HG03354 (cell line): Measurements from ENCODE around the gene PCNT.

ENCODE experiments used
- ATAC-seq: cut with Tn5 transposase; IDR thresholded peaks from one replicate; pipeline ENCODE4 v1.9.1; 2021; ENCODE audit warnings: mild to moderate bottlenecking; ENCODE audit not compliant: unreplicated experiment, poor library complexity, severe bottlenecking

Gene PCNT, protein sequence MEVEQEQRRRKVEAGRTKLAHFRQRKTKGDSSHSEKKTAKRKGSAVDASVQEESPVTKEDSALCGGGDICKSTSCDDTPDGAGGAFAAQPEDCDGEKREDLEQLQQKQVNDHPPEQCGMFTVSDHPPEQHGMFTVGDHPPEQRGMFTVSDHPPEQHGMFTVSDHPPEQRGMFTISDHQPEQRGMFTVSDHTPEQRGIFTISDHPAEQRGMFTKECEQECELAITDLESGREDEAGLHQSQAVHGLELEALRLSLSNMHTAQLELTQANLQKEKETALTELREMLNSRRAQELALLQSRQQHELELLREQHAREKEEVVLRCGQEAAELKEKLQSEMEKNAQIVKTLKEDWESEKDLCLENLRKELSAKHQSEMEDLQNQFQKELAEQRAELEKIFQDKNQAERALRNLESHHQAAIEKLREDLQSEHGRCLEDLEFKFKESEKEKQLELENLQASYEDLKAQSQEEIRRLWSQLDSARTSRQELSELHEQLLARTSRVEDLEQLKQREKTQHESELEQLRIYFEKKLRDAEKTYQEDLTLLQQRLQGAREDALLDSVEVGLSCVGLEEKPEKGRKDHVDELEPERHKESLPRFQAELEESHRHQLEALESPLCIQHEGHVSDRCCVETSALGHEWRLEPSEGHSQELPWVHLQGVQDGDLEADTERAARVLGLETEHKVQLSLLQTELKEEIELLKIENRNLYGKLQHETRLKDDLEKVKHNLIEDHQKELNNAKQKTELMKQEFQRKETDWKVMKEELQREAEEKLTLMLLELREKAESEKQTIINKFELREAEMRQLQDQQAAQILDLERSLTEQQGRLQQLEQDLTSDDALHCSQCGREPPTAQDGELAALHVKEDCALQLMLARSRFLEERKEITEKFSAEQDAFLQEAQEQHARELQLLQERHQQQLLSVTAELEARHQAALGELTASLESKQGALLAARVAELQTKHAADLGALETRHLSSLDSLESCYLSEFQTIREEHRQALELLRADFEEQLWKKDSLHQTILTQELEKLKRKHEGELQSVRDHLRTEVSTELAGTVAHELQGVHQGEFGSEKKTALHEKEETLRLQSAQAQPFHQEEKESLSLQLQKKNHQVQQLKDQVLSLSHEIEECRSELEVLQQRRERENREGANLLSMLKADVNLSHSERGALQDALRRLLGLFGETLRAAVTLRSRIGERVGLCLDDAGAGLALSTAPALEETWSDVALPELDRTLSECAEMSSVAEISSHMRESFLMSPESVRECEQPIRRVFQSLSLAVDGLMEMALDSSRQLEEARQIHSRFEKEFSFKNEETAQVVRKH (N-terminal part only)

DNA sequence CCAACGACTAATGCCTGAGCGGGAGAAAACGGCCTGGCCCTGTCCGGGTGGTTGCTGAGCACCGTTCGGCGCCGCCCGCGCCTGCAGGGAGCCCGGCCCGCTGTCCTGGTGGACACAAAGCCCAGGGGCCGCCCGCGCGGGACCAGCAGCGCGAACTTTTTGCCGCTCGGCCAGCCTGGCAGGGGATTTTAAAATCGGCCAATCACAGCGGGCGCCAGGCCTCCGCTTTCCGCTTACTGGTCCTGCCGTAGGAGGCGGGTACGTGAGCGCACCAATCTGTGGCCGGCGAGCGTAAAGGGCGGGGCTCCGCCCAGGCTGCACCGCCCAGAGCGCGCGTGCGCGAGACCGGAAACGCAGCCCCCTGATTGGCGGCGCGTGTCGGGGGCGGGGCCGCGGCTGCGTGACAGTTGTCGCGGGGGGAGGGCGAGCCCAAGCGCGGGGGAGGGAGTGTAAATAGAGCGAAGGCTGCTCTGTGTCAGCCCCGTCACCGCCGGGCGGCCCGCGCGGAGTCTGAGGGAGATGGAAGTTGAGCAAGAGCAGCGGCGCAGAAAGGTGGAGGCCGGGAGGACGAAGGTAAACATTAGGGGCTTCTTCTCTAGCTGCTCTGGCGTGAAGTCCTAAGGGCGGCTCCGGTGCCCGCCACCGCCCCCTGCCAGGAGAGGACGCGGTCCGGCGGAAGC is at the start of gene PCNT, which contains the start of gene C21orf58:
Gene PCNT (plus strand): TSS at position 447 of the 680 bp plus-strand sequence. CDS start 73 bp downstream, at position 520.
Gene C21orf58 (minus strand): TSS at position 161 of the 680 bp plus-strand sequence. CDS start 1,132 bp downstream, outside the sequence.
- peak; percentile 80 for ATAC-seq

DNA sequence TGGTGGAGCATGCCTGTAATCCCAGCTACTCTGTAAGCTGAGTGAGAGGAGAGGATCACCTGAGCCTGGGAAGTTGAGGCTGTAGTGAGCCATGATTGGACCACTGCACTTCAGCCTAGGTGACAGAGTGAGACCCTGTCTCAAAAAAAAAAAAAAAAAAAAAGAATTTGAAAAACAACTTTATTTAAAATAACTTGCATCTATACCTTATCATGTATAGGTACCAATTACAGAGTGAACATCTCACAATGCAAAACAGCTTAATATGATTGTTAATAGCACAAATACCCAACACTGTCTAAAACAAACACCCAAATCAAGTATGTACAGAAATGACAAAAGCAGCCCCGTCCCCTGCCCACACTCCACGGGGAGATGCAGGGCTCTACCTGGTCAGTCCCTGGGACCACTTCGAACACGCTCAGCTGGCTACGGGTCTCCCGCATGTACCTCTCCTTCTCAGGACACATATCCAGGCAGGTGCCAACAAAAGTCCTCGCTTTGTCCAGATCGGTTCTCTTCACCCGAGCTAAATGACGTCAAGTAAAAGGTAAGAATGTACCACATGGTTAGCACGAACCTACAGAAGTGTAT is 49.1 kb upstream of the PCNT start:
- no peak for ATAC-seq

DNA sequence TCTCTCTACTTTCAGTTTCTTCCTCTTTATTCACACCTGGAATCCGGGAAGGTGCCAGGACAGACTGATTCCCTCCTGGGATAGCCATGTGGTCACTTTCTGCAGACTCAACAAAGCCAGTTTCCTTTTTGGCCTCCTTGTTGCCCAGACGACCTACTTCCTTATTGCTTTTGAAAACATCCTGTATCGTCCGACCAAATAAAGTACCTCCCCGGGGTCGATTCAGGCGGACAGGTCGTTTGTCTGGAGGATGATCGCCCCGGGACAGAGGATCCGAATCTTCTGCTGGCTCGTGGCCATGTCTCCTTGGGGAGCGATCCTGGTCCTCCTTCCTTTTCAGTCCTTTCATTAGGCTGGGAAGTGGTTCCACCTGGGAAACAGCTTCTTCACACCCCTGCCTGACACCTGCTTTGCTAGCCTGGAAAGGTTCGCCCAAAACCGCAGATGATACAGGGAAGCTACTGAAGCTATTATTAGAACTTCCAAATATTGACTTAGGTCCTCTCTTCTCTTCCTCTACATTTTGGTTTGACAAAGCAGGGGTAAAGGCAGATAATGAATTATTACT is 39.8 kb upstream of the PCNT start:
- ATAC-seq, result no peak

DNA sequence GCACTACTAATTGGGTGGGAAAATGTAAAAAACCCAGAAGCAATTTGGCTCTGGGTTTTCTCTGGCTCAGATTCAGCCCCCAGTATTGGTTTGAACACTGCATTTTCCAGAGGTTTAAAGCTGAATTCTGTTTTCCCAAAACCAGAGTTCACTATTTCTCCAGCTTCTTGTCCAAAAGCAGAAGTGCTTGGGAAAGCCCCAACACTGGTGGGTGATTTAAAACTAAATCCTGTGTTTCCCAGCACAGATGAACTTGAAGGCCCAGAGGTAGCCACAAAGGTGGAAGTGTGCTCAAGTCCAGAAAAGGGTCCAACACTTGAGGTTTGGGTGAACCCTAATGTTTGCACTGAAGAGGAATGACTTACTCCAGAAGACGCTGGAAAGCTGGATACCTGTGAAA is 39.2 kb upstream of the PCNT start:
- no peak for ATAC-seq

DNA sequence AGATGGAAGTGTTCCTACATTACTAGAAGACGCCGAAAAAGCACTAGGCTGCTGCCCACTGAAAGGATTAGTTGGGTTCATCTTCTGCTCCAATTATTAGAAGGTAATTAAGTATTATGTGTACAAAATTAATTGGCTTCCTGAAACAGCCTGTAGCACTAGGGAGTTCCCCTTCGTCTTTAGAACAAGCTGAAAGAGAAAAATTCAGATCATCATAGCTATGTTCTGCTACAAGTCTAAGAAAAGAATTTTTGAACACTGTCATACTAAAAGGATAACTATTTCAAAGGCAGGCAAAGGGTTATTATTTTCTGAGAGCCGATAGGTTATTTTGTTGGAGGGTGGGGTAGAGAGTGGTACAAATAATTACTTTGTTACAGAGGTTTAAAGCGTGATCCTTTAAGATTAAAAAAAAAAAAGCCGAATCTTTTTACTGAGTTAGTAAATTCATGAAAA is 38.7 kb upstream of the PCNT start, which contains the start of gene MCM3AP:
Gene MCM3AP (minus strand): TSS at position 406 of the 456 bp plus-strand sequence. CDS start 325 bp downstream, at position 81.
- ATAC-seq, result no peak

DNA sequence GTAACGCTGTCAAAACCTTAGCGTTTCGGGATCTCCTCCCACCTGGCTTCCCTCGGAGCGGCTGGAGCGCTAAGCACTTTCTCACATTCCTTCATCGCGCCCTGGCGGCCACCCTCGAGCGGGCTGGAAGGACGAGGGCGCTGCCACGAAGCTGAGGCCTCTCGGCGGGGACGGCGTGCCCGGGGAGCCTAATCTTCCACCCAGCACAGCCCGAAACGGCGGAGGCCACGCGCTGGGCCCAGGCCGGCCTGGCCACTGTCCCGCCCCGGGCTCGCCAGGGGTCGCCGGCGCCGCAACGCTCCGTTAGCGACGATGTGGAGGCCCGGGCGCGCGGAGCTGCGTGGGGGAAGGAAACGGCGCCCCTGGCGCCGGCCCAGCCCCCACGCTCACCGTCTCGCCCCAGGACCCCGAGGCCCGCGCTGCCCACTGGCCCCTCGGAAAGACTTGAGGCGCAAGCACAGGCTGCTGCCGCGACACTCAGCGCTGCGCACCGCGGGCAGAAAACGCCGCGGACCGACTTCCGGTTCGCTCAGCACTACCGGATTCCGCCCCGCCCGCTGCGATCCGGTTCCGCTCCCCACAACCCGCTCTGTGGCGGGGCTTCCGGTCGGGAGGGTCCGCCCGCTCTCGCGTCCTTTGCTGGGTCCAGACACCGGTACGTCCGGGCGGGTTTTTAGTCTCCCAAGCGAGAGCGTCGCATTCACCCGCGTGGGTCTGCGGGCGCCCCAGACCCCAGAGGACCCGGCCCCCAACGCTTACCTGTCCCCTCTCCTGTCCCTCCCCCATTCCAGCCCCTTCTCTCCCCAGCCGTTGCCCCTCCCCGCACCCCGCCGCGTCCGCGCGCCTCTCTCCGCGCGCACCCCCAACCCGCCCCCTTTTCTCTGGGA is 38.0 kb upstream of the PCNT start, which contains the start of gene YBEY:
Gene YBEY (plus strand): TSS at position 582 of the 887 bp plus-strand sequence. CDS start 572 bp downstream, outside the sequence.
- ATAC-seq, result peak; percentile 84

DNA sequence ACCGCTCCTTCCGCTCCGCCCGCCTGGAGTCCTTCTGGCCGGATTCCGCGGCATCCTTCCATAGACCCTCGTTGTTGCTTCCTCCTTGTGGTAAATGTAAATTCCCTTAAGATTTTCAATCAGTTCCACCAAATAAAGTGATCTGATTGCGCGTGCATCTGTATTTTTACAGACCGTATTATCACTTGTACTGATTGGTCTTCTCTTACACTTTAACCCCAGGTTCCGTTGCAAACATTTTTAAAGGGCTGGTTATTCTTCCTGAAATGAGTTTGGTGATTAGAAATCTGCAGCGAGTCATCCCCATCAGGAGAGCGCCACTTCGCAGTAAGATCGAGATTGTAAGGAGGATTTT is 37.3 kb upstream of the PCNT start:
- ATAC-seq, result no peak

DNA sequence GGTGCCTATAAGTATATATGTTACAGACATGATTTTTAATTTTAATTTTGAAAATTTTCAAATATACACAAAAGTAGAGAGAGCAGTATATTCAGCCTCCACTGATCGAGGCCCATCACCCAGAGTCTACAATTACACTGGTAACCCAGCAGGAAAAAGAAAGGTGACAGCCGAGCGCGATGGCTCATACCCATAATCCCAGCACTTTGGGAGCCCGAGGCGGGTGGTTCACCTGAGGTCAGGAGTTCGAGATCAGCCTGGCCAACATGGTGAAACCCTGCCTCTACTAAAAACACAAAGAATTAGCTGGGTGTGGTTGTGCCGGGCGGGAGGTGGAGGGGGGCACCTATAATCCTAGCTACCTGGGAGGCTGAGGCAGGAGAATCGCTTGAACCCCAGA is 36.4 kb upstream of the PCNT start:
- ATAC-seq, result no peak

DNA sequence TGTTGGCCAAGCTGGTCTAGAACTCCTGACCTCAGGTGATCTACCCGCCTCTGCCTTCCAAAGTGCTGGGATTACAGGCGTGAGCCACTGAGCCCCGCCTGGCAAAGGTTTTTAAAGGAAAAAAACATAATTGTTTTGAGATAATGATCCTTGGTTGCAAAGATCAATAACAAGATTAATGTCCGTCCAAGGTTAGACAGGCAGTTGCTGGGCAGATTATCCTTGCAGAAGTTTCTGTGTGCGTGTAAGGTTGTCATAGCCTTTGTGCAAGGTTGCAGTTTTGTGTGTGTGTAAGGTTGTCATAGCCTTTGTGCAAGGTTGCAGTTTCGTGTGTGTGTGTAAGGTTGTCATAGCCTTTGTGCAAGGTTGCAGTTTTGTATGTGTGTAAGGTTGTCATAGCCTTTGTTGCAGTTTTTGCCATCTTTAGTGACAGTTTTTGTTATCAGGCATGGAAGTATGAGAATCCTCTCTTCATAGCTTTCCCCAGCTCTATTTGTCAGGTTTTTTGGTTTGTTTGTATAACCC is 34.2 kb upstream of the PCNT start:
- no peak for ATAC-seq

DNA sequence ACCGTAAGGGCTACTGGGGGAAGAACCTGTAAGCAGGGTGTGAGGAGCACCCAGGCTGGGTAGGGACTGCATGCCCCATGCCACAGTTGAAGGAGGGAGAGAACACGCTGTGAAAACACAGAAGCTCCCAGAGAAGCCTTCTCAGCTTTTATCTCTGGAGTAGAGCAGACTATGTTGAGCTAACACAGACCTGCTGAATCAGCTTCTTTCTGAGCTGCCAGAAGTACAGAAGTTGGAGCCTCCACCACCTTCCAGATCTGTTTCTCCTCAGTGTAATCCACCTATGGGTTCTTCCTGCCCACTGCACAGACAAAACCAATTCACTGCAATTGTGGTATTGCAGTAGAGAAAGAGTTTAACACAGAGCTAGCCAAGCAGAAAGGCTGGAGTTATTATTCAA is 32.4 kb upstream of the PCNT start:
- no peak for ATAC-seq

DNA sequence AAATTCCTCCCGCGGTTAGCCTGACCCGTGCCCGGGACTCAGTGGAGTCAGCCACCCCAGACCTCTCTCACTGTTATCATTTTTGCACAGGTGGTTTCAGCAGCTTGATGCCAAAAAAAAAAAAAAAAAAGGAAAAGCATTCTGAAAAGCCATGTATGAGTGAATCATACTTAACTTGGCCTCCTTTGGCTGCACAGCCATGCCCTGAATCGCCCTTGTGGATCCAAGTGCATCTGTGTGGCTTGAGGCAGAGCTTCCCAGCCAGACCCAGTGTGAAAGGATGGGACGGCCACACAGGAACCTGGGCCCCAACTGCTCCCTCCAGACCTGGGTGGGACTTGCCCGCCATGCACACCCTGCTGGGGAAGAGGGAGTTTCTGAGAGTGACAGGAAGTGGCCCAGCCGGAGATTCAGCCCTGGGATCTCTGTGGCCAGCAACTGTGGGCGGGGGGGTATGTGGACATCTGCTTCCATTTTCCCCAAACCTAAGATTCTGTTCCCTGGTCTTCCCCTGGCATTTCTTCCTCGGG is 29.2 kb upstream of the PCNT start:
- ATAC-seq, result no peak

DNA sequence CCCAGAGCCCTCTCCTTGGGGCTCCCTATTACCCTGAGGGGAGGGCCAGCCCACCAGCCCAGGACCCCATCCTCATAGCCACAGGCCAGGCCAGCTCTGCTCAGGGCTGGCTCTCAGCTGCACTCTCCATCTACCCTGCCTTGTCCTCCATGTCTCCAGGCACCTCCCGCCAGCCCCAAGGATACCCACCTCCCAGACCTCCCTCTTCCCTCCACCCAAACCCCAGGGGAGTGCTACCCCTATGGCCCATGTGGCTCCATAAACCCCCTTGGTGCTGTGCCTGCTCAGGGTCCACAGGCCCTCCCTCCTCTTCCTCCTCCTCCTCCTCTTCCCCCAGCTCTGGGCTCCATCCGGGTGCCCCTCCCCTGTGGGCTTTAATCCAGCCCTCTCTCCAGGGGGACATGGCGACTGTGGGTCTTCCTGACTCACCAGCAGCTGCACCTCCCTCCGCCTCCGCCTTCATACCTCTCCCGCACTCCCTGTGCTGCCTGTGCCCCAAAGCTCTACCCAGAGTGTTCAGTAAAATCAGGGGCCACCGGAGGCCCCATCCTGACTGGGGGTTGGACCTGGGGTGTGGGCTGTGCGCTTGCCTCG is 28.7 kb upstream of the PCNT start:
- ATAC-seq, result no peak

DNA sequence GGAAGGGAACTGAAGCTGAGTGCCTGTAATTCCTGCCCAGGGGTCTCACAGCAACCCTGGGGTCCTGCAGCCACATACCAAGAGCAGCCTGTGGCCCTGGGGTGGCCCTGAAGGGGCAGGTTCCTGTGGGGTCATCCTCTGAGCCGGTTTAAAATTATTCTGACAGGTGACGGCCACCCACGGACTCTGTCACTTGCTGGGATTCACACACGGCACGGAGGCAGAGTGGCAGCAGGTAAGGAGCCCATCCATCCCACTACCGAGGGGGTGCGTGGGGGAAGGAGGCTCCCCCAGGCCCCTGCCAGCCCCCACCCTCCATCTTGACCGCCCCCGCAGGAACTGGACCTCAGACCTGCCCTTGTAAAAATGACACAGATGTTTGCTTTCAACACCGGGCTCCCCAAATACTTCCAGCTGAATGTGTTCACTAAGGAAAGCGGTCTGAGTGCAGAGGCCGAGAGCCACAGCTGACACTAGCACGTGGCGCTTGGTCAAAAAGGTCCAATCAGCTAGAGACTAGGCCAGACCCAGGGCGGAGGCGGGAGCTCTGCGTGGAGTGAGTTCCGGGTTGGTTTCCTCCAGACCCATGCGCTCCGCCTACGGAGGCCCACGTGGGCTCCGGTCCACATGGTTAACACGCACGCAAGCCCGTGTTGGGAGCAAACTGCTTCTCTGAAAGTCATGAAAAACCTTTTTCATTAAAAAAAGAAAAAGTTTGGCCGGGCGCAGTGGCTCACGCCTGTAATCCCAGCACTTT is 27.8 kb upstream of the PCNT start:
- ATAC-seq, result peak; percentile 88

DNA sequence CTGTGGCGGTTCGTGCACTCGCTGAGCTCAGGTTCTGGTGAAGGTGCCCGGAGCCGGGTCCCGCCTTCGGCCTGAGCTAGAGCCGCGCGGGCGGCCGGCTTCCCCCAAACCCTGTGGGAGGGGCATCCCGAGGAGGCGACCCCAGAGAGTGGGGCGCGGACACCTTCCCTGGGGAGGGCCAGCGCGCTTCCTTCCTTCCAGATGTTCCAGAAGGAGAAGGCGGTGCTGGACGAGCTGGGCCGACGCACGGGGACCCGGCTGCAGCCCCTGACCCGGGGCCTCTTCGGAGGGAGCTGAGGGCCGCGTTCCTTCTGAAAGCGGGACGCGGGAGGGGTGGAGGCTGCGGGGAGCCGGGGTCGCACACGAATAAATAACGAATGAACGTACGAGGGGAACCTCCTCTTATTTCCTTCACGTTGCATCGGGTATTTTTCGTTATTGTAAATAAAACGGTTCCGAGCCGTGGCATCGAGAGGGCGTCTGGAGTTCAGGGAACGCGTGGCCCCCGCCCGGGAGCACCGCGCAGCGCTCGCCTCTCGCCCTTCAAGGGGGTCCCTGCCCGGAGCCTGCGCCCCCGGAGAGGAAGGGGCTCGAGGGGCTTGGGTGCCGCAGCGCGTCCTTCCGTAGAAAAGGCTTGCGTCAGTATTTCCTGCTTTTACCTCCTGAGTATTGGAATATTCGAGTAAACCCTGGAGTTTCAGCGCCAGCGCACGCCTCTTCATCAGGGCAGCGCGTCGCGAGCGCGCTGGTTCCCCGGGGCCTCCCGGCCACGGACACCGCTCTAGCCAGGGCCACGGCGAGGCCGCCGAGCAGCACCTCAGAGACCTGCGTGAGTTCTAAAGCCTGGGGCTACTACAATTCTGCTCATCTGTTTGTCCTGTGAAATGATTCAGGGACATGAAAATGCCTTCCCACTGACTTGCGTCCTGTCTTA is 26.4 kb upstream of the PCNT start:
- no peak for ATAC-seq

DNA sequence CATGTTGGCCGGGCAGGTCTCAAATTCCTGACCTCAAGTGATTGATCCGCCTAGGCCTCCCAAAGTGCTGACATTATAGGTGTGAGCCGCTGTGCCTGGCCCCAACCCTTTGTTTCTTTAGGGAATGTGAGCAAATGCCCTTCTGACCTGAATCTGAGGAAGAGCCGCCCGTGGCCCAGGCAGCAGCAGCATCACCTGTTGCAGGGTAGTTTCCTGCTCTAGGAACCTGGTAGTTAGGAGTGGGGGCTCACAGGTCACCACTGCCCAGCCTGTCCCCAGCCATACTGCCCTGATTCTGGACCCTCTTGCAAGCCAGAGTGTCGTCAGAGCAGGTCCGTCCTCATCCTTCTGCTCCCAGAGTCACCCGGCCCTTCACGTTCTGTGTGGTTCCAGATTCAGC is 24.8 kb upstream of the PCNT start:
- no peak for ATAC-seq
